Measurements from ENCODE around the gene COL18A1. TPM values are rescaled to one million over a fixed set of nuclear protein-coding genes. Genes with fewer than 3 reads are reported as not detected.
A peak's percentile ranks its signal among the peaks of the same experiment; 100 is the strongest.

Gene COL18A1
- total and polyA plus RNA-seq, 10 donors, result 35.0 to 208 (median 86.4) TPM

GRCh38 chr21:45515241-45516061, 110.5 kb downstream of the COL18A1 start:
- peak overlapping the region in 2 of 8 donors; percentile 79 to 89 for H3K27ac ChIP-seq
- WGBS, 5 donors, result 94 to 97% (median 96%) methylated on average over 21 to 31 of the region's 31 CpGs
- peaks cover 0 to 76% (median 39%) of the 10 kb centered on the region in 6 donors for H3K36me3 ChIP-seq
- peaks cover 0 to 46% (median 0%) of the 10 kb centered on the region in 6 donors for H3K4me1 ChIP-seq
- H3K4me3 ChIP-seq, result no peak overlapping the region
- H3K9me3 ChIP-seq, result peaks cover 3 to 32% (median 29%) of the 10 kb centered on the region in 8 donors
- DNase-seq, result peak; percentile 77
- TF ChIP-seq POLR2AphosphoS5 (IDR thresholded peaks at IDR 0.05) (peak in 1 of 3 donors; percentile 14), CTCF (IDR thresholded peaks at IDR 0.05 in 8 of 11, conservative IDR thresholded peaks at IDR 0.05 in 3 of 11) (no peak), POLR2A (IDR thresholded peaks at IDR 0.05) (no peak)
- intact Hi-C loops (cut with DNase I; ENCODE audit: low total_unique reads), result no loop called here
- H3K27me3 ChIP-seq (replicated peaks in 1 of 7), result no peaks in the 10 kb centered on the region

- intact Hi-C loops (cut with DNase I; ENCODE audit: low total_unique reads), result no loop called here
- Histone ChIP-seq H3K27ac (peak overlapping the region in 2 of 8 donors; percentile 79 to 89), H3K4me3 (no peak overlapping the region), H3K36me3 (peaks cover 0 to 80% (median 37%) of the 10 kb centered on the region in 6 donors), H3K9me3 (peaks cover 3 to 40% (median 37%) of the 10 kb centered on the region in 8 donors), H3K4me1 (peaks cover 0 to 46% (median 0%) of the 10 kb centered on the region in 6 donors), H3K27me3 (replicated peaks in 1 of 7) (no peaks in the 10 kb centered on the region)
- DNase-seq, result peak; percentile 75
- TF ChIP-seq POLR2A (IDR thresholded peaks at IDR 0.05) (no peak), POLR2AphosphoS5 (IDR thresholded peaks at IDR 0.05) (peak in 1 of 3 donors; percentile 27)
- WGBS, 5 donors, result 79 to 93% (median 92%) methylated on average over 3 to 21 of the region's 21 CpGs
These were observed 111.2 kb downstream of the COL18A1 start for GRCh38 chr21:45516071-45516670.

GRCh38 chr21:45516671-45517151, 111.7 kb downstream of the COL18A1 start:
- peak; percentile 56 for DNase-seq
- H3K4me1 ChIP-seq, result peaks cover 0 to 46% (median 0%) of the 10 kb centered on the region in 6 donors
- peaks cover 0 to 80% (median 32%) of the 10 kb centered on the region in 6 donors for H3K36me3 ChIP-seq
- TF ChIP-seq CTCF (IDR thresholded peaks at IDR 0.05 in 8 of 11, conservative IDR thresholded peaks at IDR 0.05 in 3 of 11) (no peak), POLR2AphosphoS5 (IDR thresholded peaks at IDR 0.05) (no peak), POLR2A (IDR thresholded peaks at IDR 0.05) (no peak)
- H3K4me3 ChIP-seq, result peak overlapping the region in 1 of 8 donors; percentile 43
- peaks cover 3 to 45% (median 41%) of the 10 kb centered on the region in 8 donors for H3K9me3 ChIP-seq
- peak overlapping the region in 5 of 8 donors; percentile 66 to 89 (median 79) for H3K27ac ChIP-seq
- intact Hi-C loops (cut with DNase I; ENCODE audit: low total_unique reads), result no loop called here
- H3K27me3 ChIP-seq (replicated peaks in 1 of 7), result no peaks in the 10 kb centered on the region
- WGBS, 5 donors, result 88 to 95% (median 93%) methylated on average over 12 to 14 of the region's 14 CpGs

GRCh38 chr21:45517249-45518065, 112.5 kb downstream of the COL18A1 start:
- intact Hi-C loops (cut with DNase I; ENCODE audit: low total_unique reads), result no loop called here
- peaks cover 0 to 79% (median 25%) of the 10 kb centered on the region in 6 donors for H3K36me3 ChIP-seq
- 70 to 84% (median 78%) methylated on average over 13 to 15 of the region's 15 CpGs for WGBS, 5 donors
- peaks cover 3 to 49% (median 43%) of the 10 kb centered on the region in 8 donors for H3K9me3 ChIP-seq
- peaks cover 0 to 40% (median 0%) of the 10 kb centered on the region in 6 donors for H3K4me1 ChIP-seq
- DNase-seq, result peak; percentile 88
- H3K4me3 ChIP-seq, result peak overlapping the region in 1 of 8 donors; percentile 43
- H3K27me3 ChIP-seq (replicated peaks in 1 of 7), result no peaks in the 10 kb centered on the region
- TF ChIP-seq CTCF (IDR thresholded peaks at IDR 0.05 in 8 of 11, conservative IDR thresholded peaks at IDR 0.05 in 3 of 11) (no peak), POLR2A (IDR thresholded peaks at IDR 0.05) (no peak), POLR2AphosphoS5 (IDR thresholded peaks at IDR 0.05) (peak; percentile 12 to 75 (median 21))
- peak overlapping the region in 7 of 8 donors; percentile 60 to 89 (median 79) for H3K27ac ChIP-seq

All from spleen (tissue), 11 donors.